Esophagus squamous epithelium (tissue), 4 donors: ENCODE measurements around the gene CCDC27.

ENCODE experiments used
- POLR2A ChIP-seq, 4 donors: fragments of 450-650 bp; IDR thresholded peaks; one replicate each; pipeline ENCODE4 v1.6.1; 2017; ENCODE audit warnings: antibody characterized with exemption in 4 of 4, mild to moderate bottlenecking in 4 of 4, moderate library complexity in 3 of 4
- TF ChIP-seq, protein P1 (sequence below), 6 experiments: fragments of 450-650 bp in 4 of 6; fragments of 200-600 bp in 2 of 6; sonication (generic) in 2 of 6; IDR thresholded peaks; one replicate each; pipeline ENCODE4 v1.5.1; 2016 to 2019; ENCODE audit warnings: antibody characterized with exemption in 6 of 6, mild to moderate bottlenecking in 4 of 6, moderate library complexity in 4 of 6

DNA sequence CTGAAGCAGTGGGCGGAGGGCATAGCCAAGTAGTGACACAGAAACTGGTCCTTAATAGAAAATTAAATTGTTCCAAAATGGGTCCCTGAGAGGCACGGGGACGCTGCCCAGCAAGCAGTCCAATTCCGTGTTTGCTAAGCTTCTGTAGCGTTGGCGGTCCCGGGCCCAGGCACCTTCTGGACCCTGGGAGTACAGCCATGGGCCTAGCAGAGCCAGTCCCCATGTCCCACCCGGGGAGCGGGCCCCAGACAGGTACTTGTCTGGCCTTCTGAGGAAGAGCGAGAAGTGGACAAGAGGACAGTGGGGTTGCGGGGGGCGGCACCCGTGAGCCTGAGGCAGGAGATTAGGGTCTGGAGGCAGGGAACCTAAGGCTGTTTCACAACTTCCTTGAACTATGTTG is 11.5 kb upstream of the CCDC27 start:
- TF ChIP-seq, protein P1, sequence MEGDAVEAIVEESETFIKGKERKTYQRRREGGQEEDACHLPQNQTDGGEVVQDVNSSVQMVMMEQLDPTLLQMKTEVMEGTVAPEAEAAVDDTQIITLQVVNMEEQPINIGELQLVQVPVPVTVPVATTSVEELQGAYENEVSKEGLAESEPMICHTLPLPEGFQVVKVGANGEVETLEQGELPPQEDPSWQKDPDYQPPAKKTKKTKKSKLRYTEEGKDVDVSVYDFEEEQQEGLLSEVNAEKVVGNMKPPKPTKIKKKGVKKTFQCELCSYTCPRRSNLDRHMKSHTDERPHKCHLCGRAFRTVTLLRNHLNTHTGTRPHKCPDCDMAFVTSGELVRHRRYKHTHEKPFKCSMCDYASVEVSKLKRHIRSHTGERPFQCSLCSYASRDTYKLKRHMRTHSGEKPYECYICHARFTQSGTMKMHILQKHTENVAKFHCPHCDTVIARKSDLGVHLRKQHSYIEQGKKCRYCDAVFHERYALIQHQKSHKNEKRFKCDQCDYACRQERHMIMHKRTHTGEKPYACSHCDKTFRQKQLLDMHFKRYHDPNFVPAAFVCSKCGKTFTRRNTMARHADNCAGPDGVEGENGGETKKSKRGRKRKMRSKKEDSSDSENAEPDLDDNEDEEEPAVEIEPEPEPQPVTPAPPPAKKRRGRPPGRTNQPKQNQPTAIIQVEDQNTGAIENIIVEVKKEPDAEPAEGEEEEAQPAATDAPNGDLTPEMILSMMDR (IDR thresholded peaks at IDR 0.05) = no peak
- TF ChIP-seq POLR2A (IDR thresholded peaks at IDR 0.05) = no peak
